ENCODE measurements around the gene PHF20. TPM values are rescaled to one million over a fixed set of nuclear protein-coding genes. Genes with fewer than 3 reads are reported as not detected.

PHF20 gene
- total and polyA plus RNA-seq, 2 of the 8 experiments (the other 6 are each of a cell fraction or from before 2014, with no cell fraction given) = 25.6 to 70.1 TPM

DNA sequence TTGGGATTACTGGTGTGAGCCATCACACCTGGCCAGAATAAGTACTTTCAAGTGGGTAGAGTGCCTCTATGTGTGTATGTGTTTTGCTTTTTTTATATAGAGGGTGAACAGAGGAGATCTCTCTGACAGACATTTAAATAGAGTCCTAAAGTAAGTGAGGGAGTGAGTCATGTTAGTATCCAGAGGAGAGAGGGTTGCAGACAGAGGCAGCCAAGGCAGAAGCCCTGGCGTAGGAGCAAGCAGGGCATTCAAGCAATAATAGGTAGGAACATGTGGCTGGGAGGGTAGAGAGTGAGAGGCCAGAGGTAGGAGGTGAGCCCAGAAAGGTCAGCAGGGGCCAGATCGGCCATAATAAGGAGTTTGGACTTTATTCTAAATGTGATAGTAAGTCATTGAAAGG is 48.9 kb downstream of the PHF20 start:
- H3K79me1 ChIP-seq (ENCODE audit: low read depth, low read length) = peaks cover 6% of the 10 kb centered on the region; the same call in 1 of the 2 replicates
- no peak overlapping the region for H3K27ac ChIP-seq (ENCODE audit: low read depth, low read length)
- no peak overlapping the region for H3K9ac ChIP-seq (replicated peaks in 1 of 4; ENCODE audit: extremely low read depth in 1 of 4, low read depth in 3 of 4, low read length in 3 of 4)
- no peak overlapping the region for H3K4me3 ChIP-seq (ENCODE audit: extremely low read depth in 1 of 4, insufficient read depth in 2 of 4, low read depth in 3 of 4, low read length in 4 of 4)
- H3K27me3 ChIP-seq (replicated peaks in 1 of 4; ENCODE audit: control insufficient read depth in 3 of 4, extremely low read depth in 1 of 4, insufficient read depth in 3 of 4, low read length in 3 of 4) = no peaks in the 10 kb centered on the region
- 84% methylated on average over 2 of the region's 2 CpGs; no CpG with 5 or more reads in 1 of the 2 experiments for WGBS, 2 experiments (ENCODE audit: extremely low coverage in 1 of 2, insufficient coverage in 1 of 2, insufficient read length in 1 of 2, insufficient replicate concordance in 2 of 2, low coverage in 1 of 2, low lambda C conversion rate in 2 of 2, missing lambda C conversion rate in 1 of 2)
- H3K56ac ChIP-seq (replicated peaks; ENCODE audit: insufficient read length, low read depth, low read length) = no peak overlapping the region
- no peaks in the 10 kb centered on the region; a peak in 2 of 8 replicates for H3K36me3 ChIP-seq (ENCODE audit: control insufficient read depth in 2 of 4, insufficient read depth in 4 of 4, low read length in 3 of 4)
- H3K4ac ChIP-seq (replicated peaks; ENCODE audit: insufficient read length, low read depth, low read length) = no peak overlapping the region
- no peak overlapping the region for H2BK12ac ChIP-seq (ENCODE audit: low read depth, low read length)
- ChIA-PET POLR2A (ENCODE audit: partially characterized antibody) (interaction anchor here (1.8 kb wide), 1 partner anchor 48 kb away, joined by 5 read pairs; the partner anchor contains the start of gene PHF20), CTCF (ENCODE audit: partially characterized antibody) (interaction anchor here (0.9 kb wide), 1 partner anchor 63 kb away, joined by 3 read pairs; no protein-coding TSS in a partner anchor)
- H3K23ac ChIP-seq (ENCODE audit: insufficient read length) = no peak overlapping the region
- no peaks in the 10 kb centered on the region for H3K9me3 ChIP-seq (ENCODE audit: insufficient read depth in 2 of 2, low read depth in 1 of 2, low read length in 1 of 2)
- no peak overlapping the region for H2BK5ac ChIP-seq (ENCODE audit: low read depth, low read length)
- H3K14ac ChIP-seq (ENCODE audit: insufficient read length) = no peak overlapping the region
- H3K4me1 ChIP-seq (replicated peaks in 1 of 4; ENCODE audit: control insufficient read depth in 3 of 4, insufficient read depth in 4 of 4, low read length in 3 of 4) = no peaks in the 10 kb centered on the region
- DNase-seq (ENCODE audit: low read depth in 1 of 2, low spot score in 2 of 2) (no peak), FAIRE-seq (no peak)
- no peak overlapping the region for H3K4me2 ChIP-seq (ENCODE audit: insufficient read depth in 1 of 2, low read depth in 2 of 2, low read length in 2 of 2)
- H3K23me2 ChIP-seq (ENCODE audit: low read depth, low read length) = 0 out of 2 replicates have a peak, but pooled peaks cover 2% of the 10 kb centered on the region
- no peak overlapping the region for H4K5ac ChIP-seq (ENCODE audit: insufficient read length, low read depth, low read length)
- no peak overlapping the region for H2BK15ac ChIP-seq (ENCODE audit: low read length)
- no peak overlapping the region for H2BK20ac ChIP-seq (ENCODE audit: low read length)
- no peak overlapping the region for H2BK120ac ChIP-seq (replicated peaks; ENCODE audit: low read depth, low read length)
- H4K91ac ChIP-seq (replicated peaks; ENCODE audit: insufficient read length, low read length) = no peak overlapping the region
- 0 out of 4 replicates have a peak, but pooled peaks cover 0 to 3% of the 10 kb centered on the region in 2 experiments for H3K79me2 ChIP-seq (ENCODE audit: control insufficient read depth in 1 of 2, insufficient read depth in 2 of 2, low read length in 2 of 2)
- no peak overlapping the region for H2AK5ac ChIP-seq (ENCODE audit: low read depth, low read length)
- no peak overlapping the region for H3K18ac ChIP-seq (ENCODE audit: extremely low read depth, low read length)
- peaks cover 0 to 3% of the 10 kb centered on the region in 2 experiments for H4K20me1 ChIP-seq (replicated peaks in 1 of 2; ENCODE audit: control insufficient read depth in 1 of 2, insufficient read depth in 2 of 2, low read length in 2 of 2)
- no peak overlapping the region for H2AFZ ChIP-seq (ENCODE audit: low read length)
- H4K8ac ChIP-seq (ENCODE audit: extremely low read depth, insufficient read depth, low read length) = no peak overlapping the region
- TF ChIP-seq, protein P1, sequence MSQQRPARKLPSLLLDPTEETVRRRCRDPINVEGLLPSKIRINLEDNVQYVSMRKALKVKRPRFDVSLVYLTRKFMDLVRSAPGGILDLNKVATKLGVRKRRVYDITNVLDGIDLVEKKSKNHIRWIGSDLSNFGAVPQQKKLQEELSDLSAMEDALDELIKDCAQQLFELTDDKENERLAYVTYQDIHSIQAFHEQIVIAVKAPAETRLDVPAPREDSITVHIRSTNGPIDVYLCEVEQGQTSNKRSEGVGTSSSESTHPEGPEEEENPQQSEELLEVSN (IDR thresholded peaks at IDR 0.05) = no peak
- no peak for TF ChIP-seq SP1 (IDR thresholded peaks at IDR 0.05; ENCODE audit: low read depth, low read length)
- no peak for TF ChIP-seq SIRT6 (IDR thresholded peaks at IDR 0.05; ENCODE audit: low read length)
- no peak for TF ChIP-seq CHD2 (IDR thresholded peaks at IDR 0.05; ENCODE audit: low read length)
- no peak for TF ChIP-seq CEBPB (IDR thresholded peaks at IDR 0.05; ENCODE audit: low read depth, low read length)
- no peak for TF ChIP-seq RFX5 (IDR thresholded peaks at IDR 0.05; ENCODE audit: borderline replicate concordance, low read depth, low read length)
- TF ChIP-seq YY1 (IDR thresholded peaks at IDR 0.05; ENCODE audit: low read depth, low read length) = no peak
- no peak for TF ChIP-seq TAF7 (optimal IDR thresholded peaks at IDR 0.05; ENCODE audit: borderline replicate concordance, low read depth, low read length)
- no peak for TF ChIP-seq KDM4A (IDR thresholded peaks at IDR 0.05; ENCODE audit: low read depth, low read length, severe bottlenecking)
- TF ChIP-seq POLR2AphosphoS5 (IDR thresholded peaks at IDR 0.05; ENCODE audit: low read depth, low read length) = no peak
- TF ChIP-seq, protein P2, sequence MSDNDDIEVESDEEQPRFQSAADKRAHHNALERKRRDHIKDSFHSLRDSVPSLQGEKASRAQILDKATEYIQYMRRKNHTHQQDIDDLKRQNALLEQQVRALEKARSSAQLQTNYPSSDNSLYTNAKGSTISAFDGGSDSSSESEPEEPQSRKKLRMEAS (IDR thresholded peaks at IDR 0.05) = no peak
- TF ChIP-seq, protein P3, sequence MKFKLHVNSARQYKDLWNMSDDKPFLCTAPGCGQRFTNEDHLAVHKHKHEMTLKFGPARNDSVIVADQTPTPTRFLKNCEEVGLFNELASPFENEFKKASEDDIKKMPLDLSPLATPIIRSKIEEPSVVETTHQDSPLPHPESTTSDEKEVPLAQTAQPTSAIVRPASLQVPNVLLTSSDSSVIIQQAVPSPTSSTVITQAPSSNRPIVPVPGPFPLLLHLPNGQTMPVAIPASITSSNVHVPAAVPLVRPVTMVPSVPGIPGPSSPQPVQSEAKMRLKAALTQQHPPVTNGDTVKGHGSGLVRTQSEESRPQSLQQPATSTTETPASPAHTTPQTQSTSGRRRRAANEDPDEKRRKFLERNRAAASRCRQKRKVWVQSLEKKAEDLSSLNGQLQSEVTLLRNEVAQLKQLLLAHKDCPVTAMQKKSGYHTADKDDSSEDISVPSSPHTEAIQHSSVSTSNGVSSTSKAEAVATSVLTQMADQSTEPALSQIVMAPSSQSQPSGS (IDR thresholded peaks at IDR 0.05; ENCODE audit: low read length) = no peak
